K562 (cell line): ENCODE data around the gene NADK. TPM values are rescaled to one million over a fixed set of nuclear protein-coding genes. Genes with fewer than 3 reads are reported as not detected.

Source experiments
- ARHGAP35 ChIP-seq: fragments of 450-650 bp; IDR thresholded peaks from 2 replicates; pipeline ENCODE4 v1.6.1; 2018; ENCODE audit not compliant: partially characterized antibody
- ARID1B ChIP-seq: fragments of 450-650 bp; IDR thresholded peaks from 2 replicates; pipeline ENCODE4 v1.6.1; 2016; ENCODE audit warnings: antibody characterized with exemption, mild to moderate bottlenecking, inconsistent platforms
- ATF6 ChIP-seq: sonication (generic); formaldehyde crosslinking; IDR thresholded peaks from 2 replicates; pipeline ENCODE4 v1.4.0; 2020; ENCODE audit warnings: mild to moderate bottlenecking, missing genetic modification reagents
- BCOR ChIP-seq: fragments of 450-650 bp; IDR thresholded peaks from 2 replicates; pipeline ENCODE4 v1.6.1; 2016
- CREM ChIP-seq: IDR thresholded peaks from 2 replicates; pipeline ENCODE4 v1.6.1; 2014; ENCODE audit warnings: antibody characterized with exemption, low read depth
- CTCFL ChIP-seq: IDR thresholded peaks from 2 replicates; pipeline ENCODE4 v1.6.1; 2011; ENCODE audit warnings: borderline replicate concordance, low read depth, mild to moderate bottlenecking, moderate library complexity, low read length; ENCODE audit not compliant: insufficient read depth, poor library complexity, severe bottlenecking
- DPF2 ChIP-seq: fragments of 450-650 bp; IDR thresholded peaks from 2 replicates; pipeline ENCODE4 v1.6.1; 2016
- ELF4 ChIP-seq: fragments of 450-650 bp; formaldehyde crosslinking; IDR thresholded peaks from 2 replicates; pipeline ENCODE4 v1.4.0; 2022; ENCODE audit warnings: missing genetic modification characterization
- EP400 ChIP-seq: fragments of 450-650 bp; IDR thresholded peaks from 2 replicates; pipeline ENCODE4 v1.6.1; 2017; ENCODE audit warnings: antibody characterized with exemption, mild to moderate bottlenecking, moderate library complexity
- FOXJ2 ChIP-seq: fragments of 200-800 bp; sonication (Bioruptor generic); IDR thresholded peaks from 2 replicates; pipeline ENCODE4 v1.6.1; 2016; ENCODE audit warnings: missing genetic modification characterization, missing compliant biosample characterization
- HDAC6 ChIP-seq: IDR thresholded peaks from 2 replicates; pipeline ENCODE4 v1.6.1; 2012; ENCODE audit warnings: low read depth, mild to moderate bottlenecking, control low read depth, inconsistent platforms, low read length, moderate library complexity
- HDAC8 ChIP-seq: fragments of 450-650 bp; IDR thresholded peaks from 2 replicates; pipeline ENCODE4 v1.6.1; 2016; ENCODE audit warnings: mild to moderate bottlenecking, missing genetic modification characterization, moderate library complexity, missing compliant biosample characterization
- KLF1 ChIP-seq: fragments of 450-650 bp; IDR thresholded peaks from 2 replicates; pipeline ENCODE4 v1.6.1; 2016; ENCODE audit warnings: missing genetic modification characterization, missing compliant biosample characterization
- PHB ChIP-seq: fragments of 250-450 bp; sonication (Bioruptor Pico); IDR thresholded peaks from 2 replicates; pipeline ENCODE4 v1.5.0; 2021
- PHB2 ChIP-seq: fragments of 450-650 bp; IDR thresholded peaks from 2 replicates; pipeline ENCODE4 v1.6.1; 2017; ENCODE audit warnings: low read depth
- PTBP1 ChIP-seq: fragments of 200-400 bp; formaldehyde crosslinking; IDR thresholded peaks from 2 replicates; pipeline ENCODE4 v1.6.1; 2017; ENCODE audit warnings: low read depth, low read length
- RAD21 ChIP-seq, 2 experiments: fragments of 250-450 bp in 1 of 2; fragments of 450-650 bp in 1 of 2; sonication (Bioruptor Pico) in 1 of 2; formaldehyde crosslinking in 1 of 2; IDR thresholded peaks in 1 of 2; conservative IDR thresholded peaks in 1 of 2; 2 replicates each; pipeline versions ENCODE4 v1.4.0 to v1.8.0; 2020 to 2022; ENCODE audit warnings: mild to moderate bottlenecking in 2 of 2, moderate library complexity in 1 of 2
- SMARCC2 ChIP-seq: fragments of 450-650 bp; IDR thresholded peaks from 2 replicates; pipeline ENCODE4 v1.6.1; 2017; ENCODE audit warnings: antibody characterized with exemption, moderate library complexity, mild to moderate bottlenecking, low read depth
- TOE1 ChIP-seq, 2 experiments: fragments of 450-650 bp in 1 of 2; sonication (generic) in 1 of 2; formaldehyde crosslinking in 1 of 2; IDR thresholded peaks; 2 replicates each; pipeline versions ENCODE4 v1.7.1 to v1.8.0; 2016 to 2022; ENCODE audit warnings: borderline replicate concordance in 2 of 2, mild to moderate bottlenecking in 2 of 2, antibody characterized with exemption in 1 of 2, inconsistent platforms in 1 of 2, low read depth in 1 of 2, missing genetic modification reagents in 1 of 2, moderate library complexity in 1 of 2
- polyA plus RNA-seq, 8 experiments: library from polyadenylated mRNA; depleted of rRNA in 4 of 8; stranded (reverse) in 5 of 8; unstranded in 3 of 8; fragments of >200 nt; fragmentation: Nextera tagmentation in 2 of 8; fragmentation: Illumina TruSeq in 1 of 8; extraction: Ambion mirVana in 2 of 8; extraction: Trizol in 1 of 8; gene quantifications; 2 replicates each; pipeline versions ENCODE4 v1.2.1 to v1.2.3, GENCODE V29; 2011 to 2014; ENCODE audit warnings: inconsistent platforms in 1 of 8, missing spikeins in 1 of 8
- total RNA-seq, 7 experiments: library from RNA; depleted of rRNA in 6 of 7; stranded (reverse); fragments of >200 nt in 6 of 7; fragmentation: Illumina TruSeq in 2 of 7; extraction: Trizol in 2 of 7; gene quantifications; 2 replicates each; pipeline versions ENCODE4 v1.2.1 to v1.2.3, GENCODE V29; 2011 to 2021; ENCODE audit warnings: low replicate concordance in 1 of 7
- TF ChIP-seq, protein P1 (sequence below): sonication (generic); formaldehyde crosslinking; IDR thresholded peaks from 2 replicates; pipeline ENCODE4 v1.8.1; 2023; ENCODE audit warnings: mild to moderate bottlenecking, missing genetic modification reagents
- TF ChIP-seq, protein P2 (sequence below): fragments of 450-650 bp; IDR thresholded peaks from 2 replicates; pipeline ENCODE4 v1.6.1; 2016

The NADK gene
- total and polyA plus RNA-seq, 9 of the 15 experiments (the other 6 are each of a cell fraction or from before 2014, with no cell fraction given): 1.5 to 135 (median 75.1) TPM

GRCh38 chr1:1758692-1759455, 19.4 kb downstream of the NADK start (continued):
- TF ChIP-seq, protein P1, sequence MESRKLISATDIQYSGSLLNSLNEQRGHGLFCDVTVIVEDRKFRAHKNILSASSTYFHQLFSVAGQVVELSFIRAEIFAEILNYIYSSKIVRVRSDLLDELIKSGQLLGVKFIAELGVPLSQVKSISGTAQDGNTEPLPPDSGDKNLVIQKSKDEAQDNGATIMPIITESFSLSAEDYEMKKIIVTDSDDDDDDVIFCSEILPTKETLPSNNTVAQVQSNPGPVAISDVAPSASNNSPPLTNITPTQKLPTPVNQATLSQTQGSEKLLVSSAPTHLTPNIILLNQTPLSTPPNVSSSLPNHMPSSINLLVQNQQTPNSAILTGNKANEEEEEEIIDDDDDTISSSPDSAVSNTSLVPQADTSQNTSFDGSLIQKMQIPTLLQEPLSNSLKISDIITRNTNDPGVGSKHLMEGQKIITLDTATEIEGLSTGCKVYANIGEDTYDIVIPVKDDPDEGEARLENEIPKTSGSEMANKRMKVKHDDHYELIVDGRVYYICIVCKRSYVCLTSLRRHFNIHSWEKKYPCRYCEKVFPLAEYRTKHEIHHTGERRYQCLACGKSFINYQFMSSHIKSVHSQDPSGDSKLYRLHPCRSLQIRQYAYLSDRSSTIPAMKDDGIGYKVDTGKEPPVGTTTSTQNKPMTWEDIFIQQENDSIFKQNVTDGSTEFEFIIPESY (CRISPR knock-in tag): peak; percentile 89
- TF ChIP-seq HDAC6: no peak
- 0 out of 2 replicates have a peak, but pooled peaks have one; percentile 7 for TF ChIP-seq BCOR
- TF ChIP-seq PTBP1: no peak
- TF ChIP-seq PHB (CRISPR knock-in tag): 0 out of 2 replicates have a peak, but pooled peaks have one; percentile 31
- TF ChIP-seq HDAC8: 0 out of 2 replicates have a peak, but pooled peaks have one; percentile 20
- TF ChIP-seq ATF6 (CRISPR knock-in tag): no peak
- peak; percentile 90 for TF ChIP-seq CREM
- TF ChIP-seq PHB2: 0 out of 2 replicates have a peak, but pooled peaks have one; percentile 15
- TF ChIP-seq, protein P2, sequence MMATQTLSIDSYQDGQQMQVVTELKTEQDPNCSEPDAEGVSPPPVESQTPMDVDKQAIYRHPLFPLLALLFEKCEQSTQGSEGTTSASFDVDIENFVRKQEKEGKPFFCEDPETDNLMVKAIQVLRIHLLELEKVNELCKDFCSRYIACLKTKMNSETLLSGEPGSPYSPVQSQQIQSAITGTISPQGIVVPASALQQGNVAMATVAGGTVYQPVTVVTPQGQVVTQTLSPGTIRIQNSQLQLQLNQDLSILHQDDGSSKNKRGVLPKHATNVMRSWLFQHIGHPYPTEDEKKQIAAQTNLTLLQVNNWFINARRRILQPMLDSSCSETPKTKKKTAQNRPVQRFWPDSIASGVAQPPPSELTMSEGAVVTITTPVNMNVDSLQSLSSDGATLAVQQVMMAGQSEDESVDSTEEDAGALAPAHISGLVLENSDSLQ: peak; percentile 34; the same call in 1 of the 2 replicates
- TF ChIP-seq FOXJ2: 0 out of 2 replicates have a peak, but pooled peaks have one; percentile 30
- peak; percentile 88 for TF ChIP-seq ARID1B
- TF ChIP-seq SMARCC2: no peak
- peak; percentile 92 for TF ChIP-seq EP400
- TF ChIP-seq ARHGAP35: no peak
- TF ChIP-seq ELF4 (CRISPR knock-in tag): peak; percentile 7; the same call in 1 of the 2 replicates
- peak; percentile 99 for TF ChIP-seq KLF1
- no peak for TF ChIP-seq CTCFL
- TF ChIP-seq RAD21 (CRISPR knock-in tag; conservative IDR thresholded peaks at IDR 0.05 in 1 of 2, IDR thresholded peaks at IDR 0.05 in 1 of 2): peak in 1 of 2 experiments; percentile 14; a peak in 1 of 4 replicates
- peak; percentile 88 for TF ChIP-seq TOE1 (IDR thresholded peaks at IDR 0.05; ENCODE audit: borderline replicate concordance)
- no peak for TF ChIP-seq TOE1 (CRISPR knock-in tag; IDR thresholded peaks at IDR 0.05; ENCODE audit: borderline replicate concordance, low read depth)
- peak; percentile 88 for TF ChIP-seq DPF2
